Measurements from ENCODE around the gene OR7A17. TPM values are rescaled to one million over a fixed set of nuclear protein-coding genes. Genes with fewer than 3 reads are reported as not detected.

Gene OR7A17
- total and polyA plus RNA-seq, 2 of the 8 experiments (the other 6 are each of a cell fraction or from before 2014, with no cell fraction given): not detected

GRCh38 chr19:14848822-14849221 lies 37.1 kb downstream of the OR7A17 start, which contains the start of gene OR7A10:
Gene OR7A10 (minus strand): TSS chr19:14848922. CDS start chr19:14841877, 7,045 bp downstream.
- Histone ChIP-seq H4K20me1 (replicated peaks in 1 of 2; ENCODE audit: control insufficient read depth in 1 of 2, insufficient read depth in 2 of 2, low read length in 2 of 2) (no peaks in the 10 kb centered on the region), H2AFZ (ENCODE audit: low read length) (no peak within 1 kb of the TSS), H3K4ac (replicated peaks; ENCODE audit: insufficient read length, low read depth, low read length) (no peak within 1 kb of the TSS), H3K56ac (replicated peaks; ENCODE audit: insufficient read length, low read depth, low read length) (no peak within 1 kb of the TSS), H2BK12ac (ENCODE audit: low read depth, low read length) (no peak within 1 kb of the TSS), H3K18ac (ENCODE audit: extremely low read depth, low read length) (no peak within 1 kb of the TSS), H3K9me3 (ENCODE audit: insufficient read depth in 2 of 2, low read depth in 1 of 2, low read length in 1 of 2) (peaks cover 51 to 56% of the 10 kb centered on the region in 2 experiments), H3K23me2 (ENCODE audit: low read depth, low read length) (no peaks in the 10 kb centered on the region), H2BK20ac (ENCODE audit: low read length) (no peak within 1 kb of the TSS), H3K4me2 (ENCODE audit: insufficient read depth in 1 of 2, low read depth in 2 of 2, low read length in 2 of 2) (no peak within 1 kb of the TSS), H4K5ac (ENCODE audit: insufficient read length, low read depth, low read length) (no peak within 1 kb of the TSS), H3K4me3 (ENCODE audit: extremely low read depth in 1 of 4, insufficient read depth in 2 of 4, low read depth in 3 of 4, low read length in 4 of 4) (no peak within 1 kb of the TSS), H3K27ac (ENCODE audit: low read depth, low read length) (no peak within 1 kb of the TSS), H3K36me3 (ENCODE audit: control insufficient read depth in 2 of 4, insufficient read depth in 4 of 4, low read length in 3 of 4) (no peaks in the 10 kb centered on the region), H4K91ac (replicated peaks; ENCODE audit: insufficient read length, low read length) (no peak within 1 kb of the TSS), H2AK5ac (ENCODE audit: low read depth, low read length) (no peak within 1 kb of the TSS), H2BK5ac (ENCODE audit: low read depth, low read length) (no peak within 1 kb of the TSS), H2BK120ac (replicated peaks; ENCODE audit: low read depth, low read length) (no peak within 1 kb of the TSS), H3K23ac (ENCODE audit: insufficient read length) (no peak within 1 kb of the TSS), H3K14ac (ENCODE audit: insufficient read length) (no peak within 1 kb of the TSS), H4K8ac (ENCODE audit: extremely low read depth, insufficient read depth, low read length) (no peak within 1 kb of the TSS), H3K4me1 (replicated peaks in 1 of 4; ENCODE audit: control insufficient read depth in 3 of 4, insufficient read depth in 4 of 4, low read length in 3 of 4) (no peaks in the 10 kb centered on the region), H3K79me2 (ENCODE audit: control insufficient read depth in 1 of 2, insufficient read depth in 2 of 2, low read length in 2 of 2) (no peaks in the 10 kb centered on the region), H3K9ac (replicated peaks in 1 of 4; ENCODE audit: extremely low read depth in 1 of 4, low read depth in 3 of 4, low read length in 3 of 4) (no peak within 1 kb of the TSS), H3K27me3 (replicated peaks in 1 of 4; ENCODE audit: control insufficient read depth in 3 of 4, extremely low read depth in 1 of 4, insufficient read depth in 3 of 4, low read length in 3 of 4) (no peaks in the 10 kb centered on the region), H2BK15ac (ENCODE audit: low read length) (no peak within 1 kb of the TSS), H3K79me1 (ENCODE audit: low read depth, low read length) (no peaks in the 10 kb centered on the region)
- POLR2A ChIA-PET (ENCODE audit: partially characterized antibody): interaction anchor here (0.7 kb wide), 1 partner anchor 102 kb away, joined by 3 read pairs; no protein-coding TSS in a partner anchor
- DNase-seq (ENCODE audit: low read depth in 1 of 2, low spot score in 2 of 2) (no peak), FAIRE-seq (no peak)
- TF ChIP-seq MAFK (IDR thresholded peaks at IDR 0.05; ENCODE audit: low read depth, low read length) (no peak), GABPA (IDR thresholded peaks at IDR 0.05; ENCODE audit: borderline replicate concordance, insufficient read depth, low read length) (no peak), CHD1 (IDR thresholded peaks at IDR 0.05; ENCODE audit: low read depth, low read length) (no peak), SIN3A (conservative IDR thresholded peaks at IDR 0.05 in 1 of 2, IDR thresholded peaks at IDR 0.05 in 1 of 2; ENCODE audit: low read depth in 1 of 2, low read length in 2 of 2) (no peak), TEAD4 (IDR thresholded peaks at IDR 0.05; ENCODE audit: low read depth, low read length) (no peak), CTBP2 (IDR thresholded peaks at IDR 0.05; ENCODE audit: borderline replicate concordance, insufficient read depth, insufficient read length, low read length) (no peak), BACH1 (IDR thresholded peaks at IDR 0.05; ENCODE audit: low read length) (no peak), POLR2AphosphoS5 (IDR thresholded peaks at IDR 0.05; ENCODE audit: low read depth, low read length) (no peak)
- WGBS, 2 experiments (ENCODE audit: extremely low coverage in 1 of 2, insufficient coverage in 1 of 2, insufficient read length in 1 of 2, insufficient replicate concordance in 2 of 2, low coverage in 1 of 2, low lambda C conversion rate in 2 of 2, missing lambda C conversion rate in 1 of 2): 90% methylated on average over 5 of the region's 5 CpGs; no CpG with 5 or more reads in 1 of the 2 experiments
- CTCF ChIA-PET (ENCODE audit: partially characterized antibody): no interaction called here
